Measurements from ENCODE around the gene AMPD3. TPM values are rescaled to one million over a fixed set of nuclear protein-coding genes. Genes with fewer than 3 reads are reported as not detected.

AMPD3 gene
- total and polyA plus RNA-seq, 2 of the 13 experiments (the other 11 are each of a cell fraction or from before 2014, with no cell fraction given) = 0.33 to 2.3 TPM

DNA sequence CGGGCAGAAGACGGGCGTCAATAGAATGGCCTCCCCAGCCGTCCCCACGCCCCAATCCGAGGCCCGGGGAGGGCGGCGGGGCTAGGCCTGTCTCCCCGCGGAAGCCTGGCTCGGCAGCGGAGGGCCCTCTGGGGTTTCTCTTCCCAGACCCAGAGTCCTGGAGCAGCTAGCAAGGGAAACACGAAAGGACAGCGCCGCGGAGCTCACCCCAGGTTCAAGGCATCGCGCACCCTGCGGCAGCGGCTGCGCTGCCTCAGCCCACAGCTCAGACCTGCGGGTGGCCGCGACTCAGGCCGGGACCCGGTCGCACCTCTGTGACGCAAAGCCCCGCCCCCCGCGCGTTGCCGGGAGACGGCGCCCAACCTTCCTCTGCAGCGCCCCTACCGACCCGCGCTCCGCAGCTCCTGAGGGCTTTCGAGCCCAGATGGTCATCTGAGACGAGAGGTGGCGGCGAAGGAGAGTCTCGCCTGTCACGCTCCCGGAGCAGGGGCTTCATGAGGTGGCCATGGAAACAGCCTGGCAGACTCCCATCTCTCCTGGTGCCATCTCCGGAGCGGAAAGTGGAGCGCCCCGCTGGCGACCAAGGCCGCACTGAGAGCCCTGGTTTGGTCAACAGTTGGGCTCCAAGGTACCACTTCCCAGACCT is 86.0 kb downstream of the AMPD3 start, which contains the start of gene RNF141 (continued):
- peak; percentile 22 for TF ChIP-seq HNRNPK (IDR thresholded peaks at IDR 0.05; ENCODE audit: low read depth, low read length, poor library complexity, severe bottlenecking)
- TF ChIP-seq ZNF746 (CRISPR knock-in tag; IDR thresholded peaks at IDR 0.05) = no peak
- no peak for TF ChIP-seq ADNP (CRISPR knock-in tag; IDR thresholded peaks at IDR 0.05)
- TF ChIP-seq FOXA1 (IDR thresholded peaks at IDR 0.05) = no peak
- no peak for TF ChIP-seq FOXA1 (CRISPR knock-in tag; IDR thresholded peaks at IDR 0.05)
- TF ChIP-seq ZNF720 (CRISPR knock-in tag; IDR thresholded peaks at IDR 0.05) = no peak
- TF ChIP-seq RNF2 (conservative IDR thresholded peaks at IDR 0.05; ENCODE audit: low read depth) = no peak
- TF ChIP-seq, protein P1, sequence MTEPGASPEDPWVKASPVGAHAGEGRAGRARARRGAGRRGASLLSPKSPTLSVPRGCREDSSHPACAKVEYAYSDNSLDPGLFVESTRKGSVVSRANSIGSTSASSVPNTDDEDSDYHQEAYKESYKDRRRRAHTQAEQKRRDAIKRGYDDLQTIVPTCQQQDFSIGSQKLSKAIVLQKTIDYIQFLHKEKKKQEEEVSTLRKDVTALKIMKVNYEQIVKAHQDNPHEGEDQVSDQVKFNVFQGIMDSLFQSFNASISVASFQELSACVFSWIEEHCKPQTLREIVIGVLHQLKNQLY (CRISPR knock-in tag; IDR thresholded peaks at IDR 0.05) = no peak
- no peak for TF ChIP-seq GLMP (CRISPR knock-in tag; IDR thresholded peaks at IDR 0.05; ENCODE audit: borderline replicate concordance)
- TF ChIP-seq TBX2 (CRISPR knock-in tag; IDR thresholded peaks at IDR 0.05; ENCODE audit: borderline replicate concordance) = peak; percentile 88
- TF ChIP-seq KDM2A (CRISPR knock-in tag; IDR thresholded peaks at IDR 0.05; ENCODE audit: borderline replicate concordance, low read depth) = peak; percentile 91
- no peak for TF ChIP-seq ATF6 (CRISPR knock-in tag; conservative IDR thresholded peaks at IDR 0.05)
- 0 out of 2 replicates have a peak, but pooled peaks have one; percentile 40 for TF ChIP-seq NCOA1 (CRISPR knock-in tag; IDR thresholded peaks at IDR 0.05)
- TF ChIP-seq ZNF335 (CRISPR knock-in tag; IDR thresholded peaks at IDR 0.05) = peak; percentile 67; the same call in 1 of the 2 replicates
- no peak for TF ChIP-seq DPF2 (CRISPR knock-in tag; IDR thresholded peaks at IDR 0.05; ENCODE audit: borderline replicate concordance, low read depth)
- TF ChIP-seq NFIC (IDR thresholded peaks at IDR 0.05; ENCODE audit: low read length) = no peak
- TF ChIP-seq DBP (CRISPR knock-in tag; IDR thresholded peaks at IDR 0.05; ENCODE audit: not compliant biosample characterization) = no peak
- TF ChIP-seq REST (IDR thresholded peaks at IDR 0.05; ENCODE audit: borderline replicate concordance in 1 of 2, low read depth in 1 of 2, low read length in 2 of 2) = no peak
- TF ChIP-seq, protein P2, sequence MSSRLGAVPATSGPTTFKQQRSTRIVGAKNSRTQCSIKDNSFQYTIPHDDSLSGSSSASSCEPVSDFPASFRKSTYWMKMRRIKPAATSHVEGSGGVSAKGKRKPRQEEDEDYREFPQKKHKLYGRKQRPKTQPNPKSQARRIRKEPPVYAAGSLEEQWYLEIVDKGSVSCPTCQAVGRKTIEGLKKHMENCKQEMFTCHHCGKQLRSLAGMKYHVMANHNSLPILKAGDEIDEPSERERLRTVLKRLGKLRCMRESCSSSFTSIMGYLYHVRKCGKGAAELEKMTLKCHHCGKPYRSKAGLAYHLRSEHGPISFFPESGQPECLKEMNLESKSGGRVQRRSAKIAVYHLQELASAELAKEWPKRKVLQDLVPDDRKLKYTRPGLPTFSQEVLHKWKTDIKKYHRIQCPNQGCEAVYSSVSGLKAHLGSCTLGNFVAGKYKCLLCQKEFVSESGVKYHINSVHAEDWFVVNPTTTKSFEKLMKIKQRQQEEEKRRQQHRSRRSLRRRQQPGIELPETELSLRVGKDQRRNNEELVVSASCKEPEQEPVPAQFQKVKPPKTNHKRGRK (CRISPR knock-in tag; IDR thresholded peaks at IDR 0.05) = no peak
- TF ChIP-seq NR3C1 (CRISPR knock-in tag; IDR thresholded peaks at IDR 0.05) = no peak

Data from HepG2 (cell line).